Endothelial cell of umbilical vein (primary cell): ENCODE measurements around the gene ARL6IP4.

ENCODE experiments used
- CTCF ChIP-seq, 2 donors: IDR thresholded peaks; 1 replicate in 1 of 2; 2 replicates in 1 of 2; pipeline ENCODE4 v1.5.1; 2011; ENCODE audit warnings: low read length in 2 of 2, mild to moderate bottlenecking in 2 of 2, moderate library complexity in 2 of 2, control low read depth in 1 of 2, inconsistent platforms in 1 of 2, low read depth in 1 of 2; ENCODE audit not compliant: insufficient read depth in 1 of 2; ENCODE audit errors: extremely low read depth in 1 of 2
- EZH2 ChIP-seq: IDR thresholded peaks from 2 replicates; pipeline ENCODE4 v1.6.1; 2012; ENCODE audit warnings: borderline replicate concordance, low read depth, mild to moderate bottlenecking, moderate library complexity, low read length, inconsistent platforms; ENCODE audit not compliant: severe bottlenecking
- FOS ChIP-seq: IDR thresholded peaks from 2 replicates; pipeline ENCODE4 v1.6.1; 2011; ENCODE audit warnings: mild to moderate bottlenecking, low read length, moderate library complexity, borderline replicate concordance; ENCODE audit not compliant: insufficient read depth
- GATA2 ChIP-seq: IDR thresholded peaks from 2 replicates; pipeline ENCODE4 v1.7.0; 2011; ENCODE audit warnings: low read depth, mild to moderate bottlenecking, moderate library complexity, mixed read lengths, low read length; ENCODE audit not compliant: insufficient read length, insufficient read depth
- JUN ChIP-seq: IDR thresholded peaks from 2 replicates; pipeline ENCODE4 v1.6.1; 2011; ENCODE audit warnings: borderline replicate concordance, low read depth; ENCODE audit not compliant: insufficient read length, insufficient read depth
- MAX ChIP-seq: IDR thresholded peaks from 2 replicates; pipeline ENCODE4 v1.6.1; 2011; ENCODE audit not compliant: insufficient read depth, insufficient read length
- MYC ChIP-seq: IDR thresholded peaks from one replicate; pipeline ENCODE4 v1.6.1; 2011; ENCODE audit warnings: mild to moderate bottlenecking, low read depth, low read length
- POLR2A ChIP-seq: IDR thresholded peaks from 2 replicates; pipeline ENCODE4 v1.6.1; 2012; ENCODE audit warnings: low read depth, mild to moderate bottlenecking, control low read depth, low read length
- POLR2AphosphoS5 ChIP-seq: IDR thresholded peaks from 2 replicates; pipeline ENCODE4 v1.6.1; 2012; ENCODE audit warnings: low read depth, mild to moderate bottlenecking, control low read depth, low read length, moderate library complexity; ENCODE audit not compliant: insufficient read depth

GRCh38 chr12:122946690-122947341 is 33.7 kb upstream of the ARL6IP4 start:
- peak; percentile 26 to 38 for TF ChIP-seq CTCF (IDR thresholded peaks at IDR 0.05; ENCODE audit: extremely low read depth in 1 of 2, insufficient read depth in 1 of 2, low read depth in 1 of 2, low read length in 2 of 2)
- peak; percentile 94 for TF ChIP-seq MAX
- TF ChIP-seq POLR2A, result peak; percentile 41
- TF ChIP-seq POLR2AphosphoS5, result peak; percentile 82
- no peak for TF ChIP-seq EZH2
- no peak for TF ChIP-seq GATA2
- TF ChIP-seq JUN, result peak; percentile 95
- TF ChIP-seq FOS, result peak; percentile 94
- TF ChIP-seq MYC, result peak; percentile 95
